WTC11 (cell line): Measurements from ENCODE around the gene MTUS2.

Experiments used
- ELF4 ChIP-seq: sonication (generic); formaldehyde crosslinking; IDR thresholded peaks from 2 replicates; pipeline ENCODE4 v1.8.1; 2022; ENCODE audit warnings: low read depth, mild to moderate bottlenecking, moderate library complexity, missing genetic modification reagents
- NR2C2 ChIP-seq: sonication (generic); formaldehyde crosslinking; IDR thresholded peaks from 2 replicates; pipeline ENCODE4 v1.8.0; 2022; ENCODE audit warnings: mild to moderate bottlenecking, missing genetic modification reagents
- NR3C1 ChIP-seq: sonication (generic); formaldehyde crosslinking; conservative IDR thresholded peaks from 2 replicates; pipeline ENCODE4 v1.8.1; 2023; ENCODE audit warnings: low read depth, mild to moderate bottlenecking, missing genetic modification reagents

DNA sequence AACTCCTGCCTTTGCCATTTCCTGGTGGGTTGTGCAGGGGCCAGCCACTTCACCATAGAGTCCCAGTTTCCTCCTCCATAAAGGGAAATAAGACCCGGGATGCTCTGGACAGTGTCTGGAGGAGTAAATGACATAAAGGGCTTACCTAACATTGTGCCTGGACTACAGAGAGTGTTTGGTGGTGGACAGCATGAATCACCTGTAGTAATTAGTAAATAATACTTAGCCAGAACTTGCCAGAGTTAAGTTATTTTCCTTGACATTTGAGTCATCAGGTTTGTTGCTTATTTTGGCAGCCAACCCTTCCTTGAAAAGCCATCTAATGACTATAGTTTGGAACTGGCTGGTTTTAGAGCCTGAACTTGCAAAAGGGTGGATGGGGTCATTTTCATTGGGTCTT, 616.2 kb downstream of the MTUS2 start:
- TF ChIP-seq ELF4 (CRISPR knock-in tag) (no peak), NR2C2 (no peak), NR3C1 (CRISPR knock-in tag) (no peak)
